HL-60 (cell line): ENCODE measurements around the gene PITPNB.

Experiments
- DNase-seq, 2 experiments: peaks; one replicate each; pipeline ENCODE4 v3.0.0-alpha.2; 2010 to 2020; ENCODE audit warnings: low read depth in 1 of 2, low spot score in 1 of 2
- H3K27ac ChIP-seq: fragments of 250-450 bp; sonication (Bioruptor Pico); replicated peaks from 2 replicates; pipeline ENCODE4 v1.5.1; 2020; ENCODE audit warnings: mild to moderate bottlenecking, moderate library complexity
- H3K27me3 ChIP-seq: fragments of 250-450 bp; sonication (Bioruptor Pico); 2 replicates; pipeline ENCODE4 v1.5.1; 2021; ENCODE audit warnings: mild to moderate bottlenecking, moderate library complexity; ENCODE audit not compliant: insufficient read depth, poor library complexity, severe bottlenecking
- H3K4me3 ChIP-seq: replicated peaks from 2 replicates; pipeline ENCODE4 v1.5.1; 2011; ENCODE audit warnings: mild to moderate bottlenecking, control low read depth, low read length; ENCODE audit not compliant: insufficient read depth
- CTCF ChIP-seq: IDR thresholded peaks from one replicate; pipeline ENCODE4 v1.5.1; 2011; ENCODE audit warnings: low read length, control low read depth, inconsistent platforms; ENCODE audit not compliant: insufficient read depth
- GABPA ChIP-seq: IDR thresholded peaks from 2 replicates; pipeline ENCODE4 v1.6.1; 2012; ENCODE audit warnings: low read depth
- POLR2AphosphoS5 ChIP-seq: IDR thresholded peaks from 2 replicates; pipeline ENCODE4 v1.6.1; 2012; ENCODE audit warnings: low read depth
- REST ChIP-seq: IDR thresholded peaks from 2 replicates; pipeline ENCODE4 v1.6.1; 2012; ENCODE audit warnings: low read depth; ENCODE audit not compliant: insufficient replicate concordance
- SPI1 ChIP-seq: IDR thresholded peaks from 2 replicates; pipeline ENCODE4 v1.6.1; 2012; ENCODE audit warnings: low read depth, mild to moderate bottlenecking, borderline replicate concordance

Gene PITPNB

DNA sequence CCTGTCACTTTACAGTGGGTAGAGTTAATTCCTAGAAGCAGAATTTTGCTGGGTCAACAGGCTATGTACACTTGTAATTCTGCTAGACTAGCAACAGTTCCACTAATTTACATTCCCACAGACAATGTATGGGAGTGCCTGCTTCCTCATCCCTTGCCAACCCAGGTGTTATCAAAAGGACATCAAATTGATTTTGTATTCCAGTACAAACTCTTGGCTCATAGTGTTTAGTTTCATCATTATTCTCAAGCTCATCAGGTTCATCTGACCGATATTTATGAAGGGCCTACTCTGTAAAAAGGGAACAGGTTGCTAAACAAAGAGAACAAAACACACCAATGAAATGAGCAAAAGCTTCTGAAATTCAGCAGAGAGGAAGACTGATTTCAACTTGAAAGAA is 30.7 kb downstream of the PITPNB start:
- no peak overlapping the region for H3K27ac ChIP-seq
- TF ChIP-seq POLR2AphosphoS5, result no peak
- TF ChIP-seq GABPA, result no peak
- no peak for TF ChIP-seq CTCF
- no peak for TF ChIP-seq SPI1
- TF ChIP-seq REST, result no peak
- no peak for DNase-seq
- H3K27me3 ChIP-seq, result no peaks in the 10 kb centered on the region
- H3K4me3 ChIP-seq, result no peak overlapping the region

GRCh38 chr22:27886843-27887151 is 32.3 kb downstream of the PITPNB start:
- no peak for TF ChIP-seq CTCF
- TF ChIP-seq REST, result no peak
- TF ChIP-seq SPI1, result no peak
- no peak for TF ChIP-seq POLR2AphosphoS5
- TF ChIP-seq GABPA, result no peak
- no peak for DNase-seq
- Histone ChIP-seq H3K27me3 (no peaks in the 10 kb centered on the region), H3K4me3 (no peak overlapping the region), H3K27ac (no peak overlapping the region)

DNA sequence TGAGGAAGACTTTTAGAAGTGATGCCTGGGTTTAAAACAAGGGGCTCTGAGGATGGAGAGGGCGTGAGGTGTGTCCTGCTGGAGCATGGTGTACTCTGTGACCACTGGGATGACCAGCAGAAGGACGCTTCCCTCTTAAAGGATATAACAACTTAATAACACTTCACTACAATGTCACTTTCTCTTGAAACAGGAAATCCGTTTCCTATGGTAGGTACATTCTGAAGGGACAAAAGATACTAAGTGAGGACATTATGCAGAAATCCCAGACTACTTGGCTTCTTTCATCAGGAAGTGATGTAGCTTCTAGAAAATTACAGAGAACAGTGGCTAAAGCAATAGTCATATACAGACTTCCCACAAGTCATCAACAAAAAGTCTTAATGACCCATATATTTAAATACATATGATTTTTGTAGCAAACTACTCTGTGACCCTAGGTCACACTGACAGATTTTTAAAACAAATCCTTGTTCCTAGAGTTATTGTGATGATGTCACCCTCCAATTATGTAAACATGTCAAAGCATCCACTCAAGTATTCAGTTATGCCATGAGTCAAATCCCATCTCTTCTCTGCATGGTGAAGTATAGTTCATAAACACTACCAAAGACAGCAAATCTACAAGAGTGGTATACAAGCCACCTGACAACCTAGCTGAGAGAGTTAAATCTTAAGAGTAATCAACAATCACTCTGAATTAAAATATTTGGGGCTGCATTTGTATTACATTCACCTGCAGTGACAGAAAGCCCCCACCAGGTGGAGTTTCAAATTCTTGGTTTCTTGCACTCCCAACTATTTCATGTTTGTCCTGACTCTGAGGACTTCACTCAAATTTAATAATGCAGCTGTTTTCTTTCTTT is 32.8 kb downstream of the PITPNB start:
- peak in 1 of 2 experiments; percentile 34 for DNase-seq
- no peak overlapping the region for H3K27ac ChIP-seq
- no peak for TF ChIP-seq POLR2AphosphoS5
- peak; percentile 30 for TF ChIP-seq CTCF

More for the DNA sequence above, 32.8 kb downstream of the PITPNB start:
- Histone ChIP-seq H3K27me3 (no peaks in the 10 kb centered on the region), H3K4me3 (no peak overlapping the region)
